Mucosa of descending colon (tissue), 3 donors: Measurements from ENCODE around the gene ERMAP. TPM values are rescaled to one million over a fixed set of nuclear protein-coding genes. Genes with fewer than 3 reads are reported as not detected.

Experiments
- ATAC-seq: fragments of 200-7000 bp; cut with Tn5 transposase; one replicate; pipeline ENCODE4 v1.9.1; 2020; ENCODE audit warnings: mild to moderate bottlenecking, moderate library complexity
- DNase-seq, 3 donors: peaks; one replicate each; pipeline ENCODE4 v3.0.0-alpha.2; 2020
- H3K36me3 ChIP-seq: fragments of 200-600 bp; one replicate; pipeline ENCODE4 v1.8.0; 2021; ENCODE audit warnings: low read depth, mild to moderate bottlenecking
- H3K4me1 ChIP-seq: fragments of 200-600 bp; one replicate; pipeline ENCODE4 v1.8.0; 2021; ENCODE audit warnings: low read depth, mild to moderate bottlenecking
- H3K4me3 ChIP-seq: fragments of 200-600 bp; one replicate; pipeline ENCODE4 v1.8.0; 2021; ENCODE audit warnings: mild to moderate bottlenecking
- H3K9me3 ChIP-seq: fragments of 200-600 bp; one replicate; pipeline ENCODE4 v1.8.0; 2021; ENCODE audit warnings: mild to moderate bottlenecking
- intact Hi-C, 2 donors: fragments of 100-400 bp; cut with DNase I in 1 of 2; cut with micrococcal nuclease in 1 of 2; formaldehyde crosslinking; loops; one replicate each; pipeline versions ENCODE4 v1.11.0 to v1.11.1; 2022; cut with DNase I, micrococcal nuclease
- total RNA-seq, 3 donors: library from RNA; stranded (reverse); fragmentation: NEBNext Ultra II Directional in 2 of 3; extraction: Animal tissue kit (Norgen Biotek cat#: 25700) in 2 of 3; gene quantifications; one replicate each; pipeline versions ENCODE4 v1.2.1 to v1.2.4, GENCODE V29; 2021 to 2023
- TF ChIP-seq, protein P1 (sequence below): fragments of 200-600 bp; IDR thresholded peaks from one replicate; pipeline ENCODE4 v1.8.0; 2022; ENCODE audit warnings: antibody characterized with exemption, mild to moderate bottlenecking
- donor health status: DM: no; HTN: no; CAD: no; lungs with moderate emphysema.
- donor health status: DM: no; HTN: no; CAD: no.
- donor health status: DM: no; HTN: yes; CAD: no.

Gene ERMAP
- total RNA-seq, 3 donors from 2014 or later, result 15.3 to 17.9 (median 16.7) TPM

GRCh38 chr1:42783092-42783491 is 33.8 kb upstream of the ERMAP start:
- ATAC-seq, result no peak
- Histone ChIP-seq H3K4me3 (no peak overlapping the region), H3K9me3 (no peaks in the 10 kb centered on the region), H3K36me3 (no peaks in the 10 kb centered on the region), H3K4me1 (peaks cover 3% of the 10 kb centered on the region)
- TF ChIP-seq, protein P1, sequence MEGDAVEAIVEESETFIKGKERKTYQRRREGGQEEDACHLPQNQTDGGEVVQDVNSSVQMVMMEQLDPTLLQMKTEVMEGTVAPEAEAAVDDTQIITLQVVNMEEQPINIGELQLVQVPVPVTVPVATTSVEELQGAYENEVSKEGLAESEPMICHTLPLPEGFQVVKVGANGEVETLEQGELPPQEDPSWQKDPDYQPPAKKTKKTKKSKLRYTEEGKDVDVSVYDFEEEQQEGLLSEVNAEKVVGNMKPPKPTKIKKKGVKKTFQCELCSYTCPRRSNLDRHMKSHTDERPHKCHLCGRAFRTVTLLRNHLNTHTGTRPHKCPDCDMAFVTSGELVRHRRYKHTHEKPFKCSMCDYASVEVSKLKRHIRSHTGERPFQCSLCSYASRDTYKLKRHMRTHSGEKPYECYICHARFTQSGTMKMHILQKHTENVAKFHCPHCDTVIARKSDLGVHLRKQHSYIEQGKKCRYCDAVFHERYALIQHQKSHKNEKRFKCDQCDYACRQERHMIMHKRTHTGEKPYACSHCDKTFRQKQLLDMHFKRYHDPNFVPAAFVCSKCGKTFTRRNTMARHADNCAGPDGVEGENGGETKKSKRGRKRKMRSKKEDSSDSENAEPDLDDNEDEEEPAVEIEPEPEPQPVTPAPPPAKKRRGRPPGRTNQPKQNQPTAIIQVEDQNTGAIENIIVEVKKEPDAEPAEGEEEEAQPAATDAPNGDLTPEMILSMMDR, result no peak
- intact Hi-C loops, result no loop called here
- no peak for DNase-seq

DNA sequence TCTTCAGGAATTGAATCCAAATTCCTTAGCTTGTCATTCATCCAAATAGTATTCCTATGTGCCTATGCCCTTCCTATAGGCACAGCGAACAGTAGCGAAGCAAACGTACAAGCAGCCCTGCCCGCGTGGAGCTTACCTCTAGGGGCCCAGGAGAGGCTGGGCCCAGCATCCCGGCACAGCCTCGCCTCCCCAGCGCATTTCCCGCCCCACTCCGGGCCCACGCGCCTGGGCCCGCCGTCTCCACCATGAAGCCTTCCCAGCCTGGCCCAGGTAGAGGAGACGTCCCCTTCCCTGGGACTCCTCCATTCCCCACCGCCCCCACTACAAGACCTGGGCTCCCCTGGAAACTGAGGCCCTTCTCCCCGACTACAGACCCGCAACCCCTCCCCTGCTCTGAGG is 32.4 kb upstream of the ERMAP start:
- TF ChIP-seq, protein P1, result no peak
- ATAC-seq, result no peak
- Histone ChIP-seq H3K4me1 (peaks cover 3% of the 10 kb centered on the region), H3K9me3 (no peaks in the 10 kb centered on the region), H3K36me3 (no peaks in the 10 kb centered on the region), H3K4me3 (no peak overlapping the region)
- intact Hi-C loops, result no loop called here
- DNase-seq, result no peak

- Histone ChIP-seq H3K9me3 (no peaks in the 10 kb centered on the region), H3K4me1 (peaks cover 3% of the 10 kb centered on the region), H3K4me3 (no peak within 1 kb of the TSS), H3K36me3 (no peaks in the 10 kb centered on the region)
- intact Hi-C loops, result no loop called here
- DNase-seq (peak; percentile 16 to 55 (median 44)), ATAC-seq (peak; percentile 55)
- TF ChIP-seq, protein P1, result no peak
Observed at GRCh38 chr1:42784946-42785693, 31.8 kb upstream of the ERMAP start, which contains the start of gene TMEM269. TSS of gene TMEM269 (plus strand) at chr1:42784991. CDS start at chr1:42789894, 4,903 bp downstream.

DNA sequence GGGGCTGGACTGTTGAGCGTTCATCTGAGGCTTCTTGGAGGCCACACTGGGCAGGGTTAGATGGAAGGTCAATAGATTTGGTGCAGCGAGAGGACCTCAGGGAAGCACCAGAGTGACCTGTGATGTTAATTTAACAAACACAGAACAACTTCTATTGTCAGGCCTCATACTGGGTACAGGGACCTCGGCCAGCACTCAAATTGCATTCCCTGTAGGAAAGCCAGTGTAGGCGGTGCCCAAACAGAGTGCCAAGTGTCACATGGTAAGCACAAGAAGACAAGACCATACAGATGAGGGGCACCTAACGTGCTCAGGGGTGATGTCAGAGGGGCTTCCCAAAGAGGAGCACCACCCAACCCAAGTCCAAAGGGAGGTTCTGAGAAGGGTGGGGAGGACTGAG is 30.8 kb upstream of the ERMAP start:
- TF ChIP-seq, protein P1, result no peak
- Histone ChIP-seq H3K36me3 (no peaks in the 10 kb centered on the region), H3K4me3 (no peak overlapping the region), H3K4me1 (peaks cover 3% of the 10 kb centered on the region), H3K9me3 (no peaks in the 10 kb centered on the region)
- DNase-seq, result no peak
- no peak for ATAC-seq
- intact Hi-C loops, result no loop called here

DNA sequence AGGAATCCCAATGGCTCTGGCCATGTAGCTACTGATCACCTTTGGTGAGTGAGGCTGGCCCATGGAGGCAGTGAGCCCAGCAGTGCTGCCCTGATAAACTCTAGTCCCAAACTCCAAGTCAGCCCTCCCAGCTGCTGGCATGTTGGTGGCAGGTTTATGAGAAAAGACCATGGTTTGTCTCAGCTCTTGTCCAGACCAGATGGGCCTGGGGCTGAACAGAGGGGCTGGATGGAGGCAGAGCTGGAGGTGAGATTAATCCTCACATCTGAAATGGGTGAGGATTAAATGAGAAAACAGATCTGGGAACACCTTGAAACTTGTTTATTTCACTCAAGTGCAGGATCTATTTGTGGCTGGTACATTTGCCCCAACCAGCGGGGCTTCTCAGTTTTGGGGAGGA is 28.9 kb upstream of the ERMAP start:
- TF ChIP-seq, protein P1, result no peak
- intact Hi-C loops, result no loop called here
- Histone ChIP-seq H3K36me3 (no peaks in the 10 kb centered on the region), H3K9me3 (no peaks in the 10 kb centered on the region), H3K4me1 (peaks cover 3% of the 10 kb centered on the region), H3K4me3 (no peak overlapping the region)
- ATAC-seq (no peak), DNase-seq (no peak)
